ENCODE results near the gene SON.
"Not testable (repeated sequence)": the region's sequence is repeated elsewhere in the genome, so short reads cannot be mapped to it uniquely, and the experiment has no call there.

SON gene

GRCh38 chr21:33578959-33579542 is 36.2 kb downstream of the SON start:
- FAIRE-seq = no peak

DNA sequence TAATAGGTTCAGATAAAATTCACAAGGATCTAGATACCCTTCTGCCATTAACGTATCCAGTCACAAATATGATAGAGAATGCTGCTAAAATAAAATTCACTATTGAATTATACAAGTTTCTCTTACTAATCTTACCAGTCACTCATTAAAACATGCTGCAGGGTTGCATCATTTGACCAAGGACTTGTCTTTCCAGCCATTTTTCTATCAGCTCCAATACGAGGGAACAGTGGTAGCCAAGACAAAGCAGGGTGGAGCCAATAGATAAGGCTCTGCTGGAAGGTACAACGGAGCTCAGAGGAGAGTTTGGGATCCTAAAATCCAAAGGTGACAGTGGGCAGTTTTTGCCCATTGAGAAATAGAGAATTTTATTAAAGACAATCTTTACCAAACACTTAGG is 41.6 kb downstream of the SON start:
- no peak for FAIRE-seq

- no peak for FAIRE-seq
Observed at GRCh38 chr21:33586927-33587326, 44.1 kb downstream of the SON start.

DNA sequence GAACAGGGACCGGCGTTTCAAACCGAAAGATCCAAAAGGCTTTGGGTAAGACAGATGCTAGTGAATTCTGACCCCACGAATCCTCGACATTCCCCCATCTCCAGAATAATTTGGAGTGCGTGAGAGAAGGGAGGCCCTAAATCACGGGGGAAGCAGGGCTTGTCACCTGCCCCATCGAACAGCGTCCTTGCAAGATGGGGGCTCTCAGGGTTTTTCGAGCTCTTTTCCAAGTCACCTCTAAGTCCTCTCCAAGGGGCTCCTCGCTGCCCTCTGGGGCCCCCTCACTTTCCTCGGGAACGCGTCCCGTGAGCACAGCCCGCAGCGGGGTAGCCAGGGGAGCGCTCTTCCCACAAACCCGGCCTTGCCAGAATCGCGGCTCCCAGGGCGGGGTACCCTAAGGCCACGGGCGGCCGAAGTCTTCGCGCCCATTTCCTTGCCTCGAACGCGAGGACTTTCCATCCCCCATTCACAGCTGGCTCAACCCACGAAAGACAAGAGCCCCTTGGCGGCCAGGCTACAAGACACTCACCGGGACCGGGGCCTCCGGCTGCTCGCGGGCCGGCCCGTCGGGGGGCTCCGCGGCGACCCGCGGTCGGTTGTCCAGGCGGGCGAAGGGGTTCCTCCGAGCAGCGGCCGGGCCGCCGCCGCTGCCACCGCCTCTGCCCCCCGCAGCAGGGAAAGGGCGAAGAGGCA is 45.1 kb downstream of the SON start:
- no peak for FAIRE-seq

- FAIRE-seq = no peak
Observed at GRCh38 chr21:33588485-33589335, 45.9 kb downstream of the SON start, which contains the start of gene DONSON. DONSON (minus strand) TSS chr21:33588684; CDS start chr21:33588641, 43 bp downstream.

DNA sequence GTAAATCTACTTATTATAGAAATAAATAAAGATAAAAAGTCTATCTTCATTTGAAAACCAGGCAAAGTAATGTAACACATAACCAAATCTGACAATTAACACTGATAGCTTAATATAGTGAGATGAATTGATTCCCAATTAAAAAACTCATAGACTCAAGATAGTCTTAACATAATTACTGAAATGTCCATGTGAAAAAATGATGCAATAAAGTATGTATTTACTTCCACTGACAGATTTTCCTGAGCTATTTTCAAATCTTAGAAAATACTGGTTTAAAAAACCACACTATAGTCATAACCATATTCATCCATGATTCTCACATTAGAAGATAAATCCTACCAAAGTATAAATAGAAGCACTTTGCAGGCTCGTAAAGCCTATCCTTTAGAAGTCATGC is 55.2 kb downstream of the SON start:
- FAIRE-seq = peak; percentile 13

DNA sequence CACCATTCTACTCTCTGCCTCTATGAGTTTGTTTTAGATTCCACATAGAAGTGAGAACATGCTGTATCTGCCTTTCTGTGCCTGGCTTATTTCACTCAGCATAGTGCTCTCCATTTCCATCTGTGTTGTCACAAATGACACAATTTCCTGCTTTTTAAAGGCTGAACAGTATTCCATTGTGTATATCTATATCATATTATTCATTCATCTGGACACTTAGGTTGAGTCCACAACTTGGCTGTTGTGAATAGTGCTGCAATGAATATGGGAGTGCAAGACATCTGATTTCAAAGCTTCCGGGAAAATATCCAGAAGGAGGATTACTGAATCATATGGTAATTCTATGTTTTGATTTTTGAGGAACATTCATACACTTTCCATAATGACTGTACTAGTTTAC is 65.7 kb downstream of the SON start:
- FAIRE-seq = no peak

GRCh38 chr21:33611006-33611744 is 68.3 kb downstream of the SON start:
- FAIRE-seq = no peak

DNA sequence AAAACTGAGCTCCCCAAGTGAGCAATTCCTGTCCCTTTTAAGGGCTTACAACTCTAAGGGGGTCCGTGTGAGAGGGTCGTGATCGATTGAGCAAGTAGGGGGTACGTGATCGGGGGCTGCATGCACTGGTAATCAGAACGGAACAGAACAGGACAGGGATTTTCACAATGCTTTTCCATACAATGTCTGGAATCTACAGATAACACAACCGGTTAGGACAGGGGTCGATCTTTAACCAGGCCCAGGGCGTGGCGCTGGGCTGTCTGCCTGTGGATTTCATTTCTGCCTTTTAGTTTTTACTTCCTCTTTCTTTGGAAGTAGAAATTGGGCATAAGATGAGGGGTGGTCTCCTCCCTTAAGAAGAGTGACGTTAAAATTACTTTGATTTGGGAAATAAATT is 74.7 kb downstream of the SON start:
- FAIRE-seq = not testable (repeated sequence)

GRCh38 chr21:33618407-33618806 is 75.6 kb downstream of the SON start:
- no peak for FAIRE-seq

- FAIRE-seq = no peak
Observed at GRCh38 chr21:33619726-33620125, 76.9 kb downstream of the SON start.

DNA sequence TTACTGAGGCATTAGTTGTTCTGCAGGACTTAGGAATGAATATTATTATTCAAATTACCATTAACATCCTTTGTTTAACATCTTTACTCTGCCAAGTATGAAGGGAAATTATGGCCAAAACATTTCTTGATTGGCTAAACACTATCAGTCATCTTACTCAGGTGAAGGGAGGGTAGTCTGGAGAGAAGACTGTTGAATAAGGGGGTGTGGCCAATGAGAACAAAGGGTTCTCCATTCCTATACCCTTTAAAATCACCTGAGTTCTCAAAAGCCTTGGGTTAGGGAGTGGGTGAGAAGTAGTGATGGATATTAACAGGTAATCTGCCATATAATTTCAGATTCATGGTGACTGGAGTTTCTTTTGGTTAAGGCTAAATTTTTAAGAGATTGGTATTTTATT is 79.4 kb downstream of the SON start:
- no peak for FAIRE-seq

DNA sequence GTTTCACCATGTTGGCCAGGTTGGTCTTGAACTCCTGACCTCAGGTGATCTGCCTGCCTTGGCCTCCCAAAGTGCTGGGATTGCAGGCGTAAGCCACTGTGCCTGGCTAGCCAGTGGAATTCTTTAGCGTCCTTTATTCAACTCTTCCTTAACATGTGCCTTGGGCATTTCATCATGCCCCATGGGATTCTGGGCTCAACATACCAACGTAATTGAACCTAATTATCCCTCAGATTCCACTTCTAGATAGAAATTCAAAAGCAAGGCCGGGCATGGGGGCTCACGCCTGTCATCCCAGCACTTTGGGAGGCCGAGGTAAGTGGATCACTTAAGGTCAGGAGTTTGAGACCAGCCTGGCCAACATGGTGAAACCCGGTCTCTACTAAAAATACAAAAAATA is 83.3 kb downstream of the SON start:
- FAIRE-seq = not testable (repeated sequence)
